B cell (primary cell): ENCODE results near the gene TNFRSF1A. TPM values are rescaled to one million over a fixed set of nuclear protein-coding genes. Genes with fewer than 3 reads are reported as not detected.
"Not testable (repeated sequence)": the region's sequence is repeated elsewhere in the genome, so short reads cannot be mapped to it uniquely, and the experiment has no call there.

Experiments
- ATAC-seq: fragments of 200-7000 bp; cut with Tn5 transposase; one replicate; pipeline ENCODE4 v1.10.0; 2021; ENCODE audit warnings: low read depth, mild to moderate bottlenecking, moderate number of reproducible peaks, moderate library complexity
- CTCF ChIA-PET: fragments of 350-600 bp; sonication (Branson Sonifier 250); formaldehyde crosslinking; loops from one replicate; lab custom pipeline; 2021; ENCODE audit warnings: antibody characterized with exemption, inconsistent platforms; lab: Charles Lee
- POLR2A ChIA-PET: fragments of 350-600 bp; sonication (Branson Sonifier 250); formaldehyde crosslinking; loops from one replicate; lab custom pipeline; 2021; ENCODE audit warnings: antibody characterized with exemption; lab: Charles Lee
- DNase-seq: peaks from one replicate; pipeline ENCODE4 v3.0.0; 2013
- H2AFZ ChIP-seq: 2 replicates; pipeline ENCODE4 v1.6.1; 2012; ENCODE audit warnings: mild to moderate bottlenecking, low read depth, low read length; ENCODE audit not compliant: insufficient read depth, poor library complexity, severe bottlenecking
- H3K27ac ChIP-seq, 2 donors: 1 replicate in 1 of 2; 2 replicates in 1 of 2; pipeline ENCODE4 v1.5.1; 2012 to 2013; ENCODE audit warnings: low read length in 2 of 2, mild to moderate bottlenecking in 2 of 2, moderate library complexity in 1 of 2
- H3K27me3 ChIP-seq, 4 experiments: fragments of 200-600 bp in 1 of 4; sonication (generic) in 1 of 4; replicated peaks in 1 of 4; 1 replicate in 2 of 4; 2 replicates in 2 of 4; pipeline versions ENCODE4 v1.6.1 to v1.7.0; 2013 to 2016; ENCODE audit warnings: low read length in 3 of 4, mild to moderate bottlenecking in 2 of 4, mixed read lengths in 1 of 4, moderate library complexity in 1 of 4; ENCODE audit not compliant: insufficient read depth in 4 of 4, control insufficient read depth in 3 of 4; ENCODE audit errors: control extremely low read depth in 1 of 4
- H3K36me3 ChIP-seq, 2 experiments: replicated peaks in 1 of 2; 1 replicate in 1 of 2; 2 replicates in 1 of 2; pipeline versions ENCODE4 v1.6.1 to v1.7.1; 2013; ENCODE audit warnings: low read length in 1 of 2; ENCODE audit not compliant: insufficient read depth in 2 of 2, control insufficient read depth in 1 of 2; ENCODE audit errors: control extremely low read depth in 1 of 2, extremely low read depth in 1 of 2
- H3K4me1 ChIP-seq, 2 donors: fragments of 200-600 bp in 1 of 2; sonication (generic) in 1 of 2; 1 replicate in 1 of 2; 2 replicates in 1 of 2; pipeline versions ENCODE4 v1.5.1 to v1.6.1; 2013 to 2017; ENCODE audit warnings: low read length in 2 of 2; ENCODE audit not compliant: control insufficient read depth in 2 of 2, insufficient read depth in 2 of 2
- H3K4me2 ChIP-seq: replicated peaks from 2 replicates; pipeline ENCODE3; 2012; ENCODE audit warnings: mild to moderate bottlenecking, low read depth, low read length; ENCODE audit not compliant: poor library complexity, severe bottlenecking
- H3K4me3 ChIP-seq, 5 experiments: fragments of 200-600 bp in 1 of 5; sonication (generic) in 1 of 5; 1 replicate in 3 of 5; 2 replicates in 2 of 5; pipeline versions ENCODE4 v1.5.1 to v1.7.0; 2011 to 2016; ENCODE audit warnings: low read length in 4 of 5, mild to moderate bottlenecking in 4 of 5, low read depth in 2 of 5, control low read depth in 1 of 5, moderate library complexity in 1 of 5; ENCODE audit not compliant: insufficient read depth in 1 of 5; ENCODE audit errors: control extremely low read depth in 1 of 5, extremely low read depth in 1 of 5
- H3K79me2 ChIP-seq: fragments of 200-600 bp; sonication (generic); one replicate; pipeline ENCODE4 v1.6.0; 2016; ENCODE audit warnings: low read length; ENCODE audit not compliant: control insufficient read depth, insufficient read depth
- H3K9ac ChIP-seq: fragments of 200-600 bp; sonication (generic); 2 replicates; pipeline ENCODE4 v1.6.1; 2017; ENCODE audit warnings: mild to moderate bottlenecking, low read length, moderate library complexity
- H3K9me3 ChIP-seq, 3 donors: one replicate each; pipeline versions ENCODE4 v1.6.1 to v1.7.1; 2013; ENCODE audit warnings: low read length in 2 of 3; ENCODE audit not compliant: control insufficient read depth in 2 of 3, insufficient read depth in 1 of 3; ENCODE audit errors: control extremely low read depth in 1 of 3
- H4K20me1 ChIP-seq: 2 replicates; pipeline ENCODE4 v1.6.0; 2012; ENCODE audit warnings: mild to moderate bottlenecking, low read length; ENCODE audit not compliant: insufficient read depth, control insufficient read depth, poor library complexity, severe bottlenecking
- H3K27ac Mint-ChIP-seq: one replicate; pipeline ENCODE4 v1.8.0; 2021; ENCODE audit warnings: mixed read lengths
- H3K27me3 Mint-ChIP-seq: one replicate; pipeline ENCODE4 v1.8.0; 2021; ENCODE audit warnings: mixed read lengths
- H3K4me1 Mint-ChIP-seq: one replicate; pipeline ENCODE4 v1.8.0; 2021; ENCODE audit warnings: mixed read lengths
- H3K4me3 Mint-ChIP-seq: one replicate; pipeline ENCODE4 v1.8.0; 2021; ENCODE audit warnings: mixed read lengths
- H3K9me3 Mint-ChIP-seq: one replicate; pipeline ENCODE4 v1.8.0; 2022; ENCODE audit warnings: mixed read lengths; ENCODE audit not compliant: insufficient read depth
- EZH2 ChIP-seq: IDR thresholded peaks from 2 replicates; pipeline ENCODE4 v1.6.1; 2012; ENCODE audit warnings: borderline replicate concordance, low read depth, mild to moderate bottlenecking, moderate library complexity, low read length; ENCODE audit not compliant: insufficient read depth, poor library complexity, severe bottlenecking
- WGBS: methylation state at CpG from one replicate; pipeline ENCODE4 v1.1.5; 2013; ENCODE audit warnings: missing lambda C conversion rate; ENCODE audit not compliant: insufficient coverage; 5-methylcytosine and 5-hydroxymethylcytosine counted together
- intact Hi-C: fragments of 100-400 bp; cut with micrococcal nuclease; formaldehyde crosslinking; loops from one replicate; pipeline ENCODE4 v1.10.0; 2022
- polyA plus RNA-seq: library from polyadenylated mRNA; depleted of rRNA; stranded (reverse); fragments of >200 nt; gene quantifications from 2 replicates; pipeline ENCODE4 v1.2.3, GENCODE V29; 2012
- total RNA-seq, 2 donors: library from RNA; stranded (reverse); fragments of 120-200 nt in 1 of 2; gene quantifications; 1 replicate in 1 of 2; 2 replicates in 1 of 2; pipeline versions ENCODE4 v1.2.3 to v1.2.4, GENCODE V29; 2013 to 2022
- TF ChIP-seq, protein P1 (sequence below): fragments of 200-600 bp; IDR thresholded peaks from one replicate; pipeline ENCODE4 v1.8.0; 2022; ENCODE audit warnings: antibody characterized with exemption, mild to moderate bottlenecking

The TNFRSF1A gene
- total and polyA plus RNA-seq, 2 donors (not counting 1 experiment from before 2014, with no cell fraction given): 0.59 to 1.6 TPM

DNA sequence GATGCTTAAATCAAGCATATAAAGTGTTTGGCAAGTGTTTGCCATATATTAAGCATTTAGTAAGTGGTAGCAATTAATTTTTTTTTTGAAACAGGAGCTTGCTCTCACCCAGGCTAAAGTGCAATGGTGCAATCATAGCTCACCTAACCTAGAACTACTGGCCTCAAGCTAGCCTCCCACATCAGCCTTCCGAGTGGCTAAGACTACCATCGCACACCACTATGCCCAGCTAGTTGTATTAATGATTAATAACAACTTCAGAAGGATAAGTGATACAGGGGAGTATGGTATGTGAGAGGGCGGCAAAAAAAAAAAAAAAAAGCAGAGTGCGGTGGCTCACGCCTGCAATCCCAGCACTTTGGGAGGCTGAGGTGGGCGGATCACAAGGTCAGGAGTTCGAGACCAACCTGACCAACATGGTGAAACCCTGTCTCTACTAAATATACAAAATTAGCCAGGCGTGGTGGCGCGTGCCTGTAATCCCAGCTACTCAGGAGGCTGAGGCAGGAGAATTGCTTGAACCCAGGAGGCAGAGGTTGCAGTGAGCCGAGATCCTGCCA lies 2.3 kb upstream of the TNFRSF1A start:
- CTCF ChIA-PET: interaction anchor here (1.2 kb wide), 1 partner anchor 19 kb away, joined by 3 read pairs; no protein-coding TSS in a partner anchor
- H3K9ac ChIP-seq, H3K4me1 Mint-ChIP-seq, H3K4me2 ChIP-seq, intact Hi-C loops, H3K36me3 ChIP-seq, H4K20me1 ChIP-seq, H2AFZ ChIP-seq, H3K4me3 Mint-ChIP-seq, H3K27ac ChIP-seq, H3K9me3 Mint-ChIP-seq, H3K79me2 ChIP-seq, DNase-seq, ATAC-seq, H3K4me3 ChIP-seq, H3K27ac Mint-ChIP-seq, POLR2A ChIA-PET: not testable (repeated sequence)
- 89% methylated on average over 5 of the region's 11 CpGs for WGBS
- Histone ChIP-seq H3K27me3 (peaks cover 0 to 88% (median 69%) of the 10 kb centered on the region in 4 experiments), H3K4me1 (peaks cover 26 to 43% of the 10 kb centered on the region in 2 donors), H3K9me3 (peaks cover 0 to 32% (median 3%) of the 10 kb centered on the region in 3 donors)
- peaks cover 63% of the 10 kb centered on the region for H3K27me3 Mint-ChIP-seq

DNA sequence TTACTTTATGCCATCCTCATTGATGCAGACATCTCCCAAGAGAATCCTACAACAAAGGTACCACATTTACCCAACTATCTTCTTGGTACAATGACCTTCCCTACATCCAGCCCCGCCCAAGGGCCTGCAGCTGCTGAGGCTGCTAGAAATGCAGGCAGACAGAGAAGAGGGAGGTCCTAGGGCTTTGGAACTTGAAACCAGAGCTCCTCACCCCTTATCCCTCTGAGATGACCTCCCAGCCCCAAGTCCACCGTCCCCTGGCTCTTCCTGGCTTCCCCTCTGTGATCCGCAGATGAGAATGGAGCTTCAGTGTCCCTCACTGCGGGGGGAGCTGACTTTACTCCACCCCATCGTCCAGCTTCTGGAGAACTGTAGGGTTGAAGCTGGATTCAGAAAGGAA lies 1.6 kb upstream of the TNFRSF1A start:
- intact Hi-C loops: no loop called here
- Mint-ChIP-seq H3K4me3 (no peak overlapping the region), H3K27ac (no peak overlapping the region), H3K27me3 (peaks cover 57% of the 10 kb centered on the region), H3K9me3 (no peaks in the 10 kb centered on the region), H3K4me1 (peaks cover 5% of the 10 kb centered on the region)
- no peak overlapping the region for H3K9ac ChIP-seq
- ATAC-seq (no peak), DNase-seq (no peak)
- CTCF ChIA-PET: interaction anchor here (1.2 kb wide), 1 partner anchor 20 kb away, joined by 3 read pairs; no protein-coding TSS in a partner anchor
- TF ChIP-seq, protein P1, sequence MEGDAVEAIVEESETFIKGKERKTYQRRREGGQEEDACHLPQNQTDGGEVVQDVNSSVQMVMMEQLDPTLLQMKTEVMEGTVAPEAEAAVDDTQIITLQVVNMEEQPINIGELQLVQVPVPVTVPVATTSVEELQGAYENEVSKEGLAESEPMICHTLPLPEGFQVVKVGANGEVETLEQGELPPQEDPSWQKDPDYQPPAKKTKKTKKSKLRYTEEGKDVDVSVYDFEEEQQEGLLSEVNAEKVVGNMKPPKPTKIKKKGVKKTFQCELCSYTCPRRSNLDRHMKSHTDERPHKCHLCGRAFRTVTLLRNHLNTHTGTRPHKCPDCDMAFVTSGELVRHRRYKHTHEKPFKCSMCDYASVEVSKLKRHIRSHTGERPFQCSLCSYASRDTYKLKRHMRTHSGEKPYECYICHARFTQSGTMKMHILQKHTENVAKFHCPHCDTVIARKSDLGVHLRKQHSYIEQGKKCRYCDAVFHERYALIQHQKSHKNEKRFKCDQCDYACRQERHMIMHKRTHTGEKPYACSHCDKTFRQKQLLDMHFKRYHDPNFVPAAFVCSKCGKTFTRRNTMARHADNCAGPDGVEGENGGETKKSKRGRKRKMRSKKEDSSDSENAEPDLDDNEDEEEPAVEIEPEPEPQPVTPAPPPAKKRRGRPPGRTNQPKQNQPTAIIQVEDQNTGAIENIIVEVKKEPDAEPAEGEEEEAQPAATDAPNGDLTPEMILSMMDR: no peak
- TF ChIP-seq EZH2: no peak
- 74% methylated on average over 3 of the region's 5 CpGs for WGBS
- H3K27ac ChIP-seq: no peak overlapping the region
- no peak overlapping the region for H2AFZ ChIP-seq
- no peak overlapping the region for H3K4me3 ChIP-seq
- H4K20me1 ChIP-seq: no peaks in the 10 kb centered on the region
- H3K4me2 ChIP-seq: no peak overlapping the region
- H3K79me2 ChIP-seq: no peaks in the 10 kb centered on the region
- H3K27me3 ChIP-seq: peaks cover 0 to 92% (median 72%) of the 10 kb centered on the region in 4 experiments
- no peaks in the 10 kb centered on the region for H3K36me3 ChIP-seq
- H3K9me3 ChIP-seq: peaks cover 0 to 32% (median 3%) of the 10 kb centered on the region in 3 donors
- POLR2A ChIA-PET: no interaction called here
- H3K4me1 ChIP-seq: peaks cover 26 to 43% of the 10 kb centered on the region in 2 donors
